ENCODE results near the gene ASAP2.

DNA sequence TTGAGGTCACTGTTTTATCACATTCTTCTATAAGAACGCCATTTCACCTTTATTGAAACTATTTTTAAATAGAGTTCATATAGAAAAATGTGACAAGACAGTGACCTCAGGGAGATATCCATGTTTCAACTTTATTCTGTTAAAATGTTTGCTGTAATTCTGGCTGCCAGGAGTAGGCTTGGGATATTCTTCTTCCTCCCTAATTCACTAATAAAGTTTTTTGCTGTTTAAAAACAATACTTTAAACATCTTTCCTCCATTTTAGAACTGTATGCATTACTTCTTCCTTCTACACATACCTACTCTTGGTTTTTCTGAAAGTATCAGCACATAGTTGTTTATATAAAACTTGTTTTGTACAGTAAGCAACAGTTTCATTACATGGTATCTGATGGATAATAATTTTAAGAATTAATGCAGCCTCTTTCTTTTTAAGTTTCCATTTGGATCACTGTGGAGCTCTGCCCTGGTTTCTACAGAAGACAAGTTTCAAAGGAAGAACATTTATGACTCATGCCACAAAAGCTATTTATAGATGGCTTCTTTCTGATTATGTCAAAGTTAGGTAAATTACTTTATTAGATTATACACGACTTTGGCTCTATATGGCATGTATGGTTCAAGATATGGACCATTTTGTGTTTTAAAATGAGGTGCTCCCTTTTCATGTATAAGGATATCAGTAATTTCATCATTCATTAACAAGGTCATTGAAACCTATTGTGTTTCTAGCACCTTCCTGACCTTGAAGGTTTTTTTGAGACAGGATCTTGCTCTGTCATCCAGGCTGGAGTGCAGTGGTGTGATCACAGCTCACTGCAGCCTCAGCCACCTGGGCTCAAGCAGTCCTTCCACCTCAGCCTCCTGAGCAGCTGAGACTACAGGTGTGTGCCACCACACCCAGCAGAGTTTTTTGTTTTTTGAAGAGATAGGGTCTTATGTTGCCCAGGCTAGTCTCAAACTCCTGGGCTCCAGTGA lies 224.0 kb downstream of the ASAP2 start:
- TF ChIP-seq, protein P1, sequence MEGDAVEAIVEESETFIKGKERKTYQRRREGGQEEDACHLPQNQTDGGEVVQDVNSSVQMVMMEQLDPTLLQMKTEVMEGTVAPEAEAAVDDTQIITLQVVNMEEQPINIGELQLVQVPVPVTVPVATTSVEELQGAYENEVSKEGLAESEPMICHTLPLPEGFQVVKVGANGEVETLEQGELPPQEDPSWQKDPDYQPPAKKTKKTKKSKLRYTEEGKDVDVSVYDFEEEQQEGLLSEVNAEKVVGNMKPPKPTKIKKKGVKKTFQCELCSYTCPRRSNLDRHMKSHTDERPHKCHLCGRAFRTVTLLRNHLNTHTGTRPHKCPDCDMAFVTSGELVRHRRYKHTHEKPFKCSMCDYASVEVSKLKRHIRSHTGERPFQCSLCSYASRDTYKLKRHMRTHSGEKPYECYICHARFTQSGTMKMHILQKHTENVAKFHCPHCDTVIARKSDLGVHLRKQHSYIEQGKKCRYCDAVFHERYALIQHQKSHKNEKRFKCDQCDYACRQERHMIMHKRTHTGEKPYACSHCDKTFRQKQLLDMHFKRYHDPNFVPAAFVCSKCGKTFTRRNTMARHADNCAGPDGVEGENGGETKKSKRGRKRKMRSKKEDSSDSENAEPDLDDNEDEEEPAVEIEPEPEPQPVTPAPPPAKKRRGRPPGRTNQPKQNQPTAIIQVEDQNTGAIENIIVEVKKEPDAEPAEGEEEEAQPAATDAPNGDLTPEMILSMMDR (conservative IDR thresholded peaks at IDR 0.05): no peak
- TF ChIP-seq EZH2 (IDR thresholded peaks at IDR 0.05; ENCODE audit: low read depth): no peak

All from PC-9 (cell line).